ENCODE data around the gene ZNF511. TPM values are rescaled to one million over a fixed set of nuclear protein-coding genes. Genes with fewer than 3 reads are reported as not detected.

ZNF511 gene
- total and polyA plus RNA-seq, 9 of the 15 experiments (the other 6 are each of a cell fraction or from before 2014, with no cell fraction given) = 0.61 to 69.3 (median 40.1) TPM

DNA sequence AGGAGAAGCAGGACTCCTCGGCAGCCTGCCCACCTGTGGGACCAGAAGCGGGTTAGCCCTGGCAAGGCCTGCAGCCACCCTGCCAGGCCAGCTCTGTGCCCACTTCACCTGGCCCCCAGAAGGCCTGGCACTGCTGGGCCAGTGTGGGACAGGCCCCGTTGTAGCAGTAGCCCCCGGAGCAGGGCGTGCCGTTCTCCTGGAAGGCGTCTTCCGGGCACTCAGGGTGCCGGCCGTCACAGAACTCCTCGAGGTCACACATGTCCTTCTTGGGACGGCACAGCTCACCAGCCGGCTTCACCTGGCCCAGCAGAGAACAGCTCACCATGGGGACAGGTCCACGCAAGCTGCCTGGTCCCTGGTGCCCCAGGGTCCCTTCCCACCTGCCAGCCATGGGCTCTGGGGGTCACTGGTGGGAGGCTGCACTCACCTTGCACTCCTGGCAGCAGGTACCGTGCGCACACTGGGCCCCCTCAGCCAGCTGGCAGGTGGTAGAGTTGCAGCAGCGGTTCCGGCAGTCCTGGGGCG, 37.9 kb upstream of the ZNF511 start:
- POLR2A ChIA-PET = interaction anchor here (1.3 kb wide), 1 partner anchor 8 kb away, joined by 4 read pairs; no protein-coding TSS in a partner anchor
- TF ChIP-seq SMAD4 (CRISPR knock-in tag; conservative IDR thresholded peaks at IDR 0.05) = no peak
- no peak for TF ChIP-seq MAFG (tag; conservative IDR thresholded peaks at IDR 0.05)
- no peak for TF ChIP-seq DIDO1 (tag; IDR thresholded peaks at IDR 0.05; ENCODE audit: low read depth)
- TF ChIP-seq, protein P1, sequence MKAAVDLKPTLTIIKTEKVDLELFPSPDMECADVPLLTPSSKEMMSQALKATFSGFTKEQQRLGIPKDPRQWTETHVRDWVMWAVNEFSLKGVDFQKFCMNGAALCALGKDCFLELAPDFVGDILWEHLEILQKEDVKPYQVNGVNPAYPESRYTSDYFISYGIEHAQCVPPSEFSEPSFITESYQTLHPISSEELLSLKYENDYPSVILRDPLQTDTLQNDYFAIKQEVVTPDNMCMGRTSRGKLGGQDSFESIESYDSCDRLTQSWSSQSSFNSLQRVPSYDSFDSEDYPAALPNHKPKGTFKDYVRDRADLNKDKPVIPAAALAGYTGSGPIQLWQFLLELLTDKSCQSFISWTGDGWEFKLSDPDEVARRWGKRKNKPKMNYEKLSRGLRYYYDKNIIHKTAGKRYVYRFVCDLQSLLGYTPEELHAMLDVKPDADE (conservative IDR thresholded peaks at IDR 0.05; ENCODE audit: control insufficient read depth, low read depth, low read length) = no peak
- TF ChIP-seq E2F3 (CRISPR knock-in tag; IDR thresholded peaks at IDR 0.05) = no peak
- TF ChIP-seq L3MBTL2 (IDR thresholded peaks at IDR 0.05) = no peak
- no peak for TF ChIP-seq ZNF212 (CRISPR knock-in tag; IDR thresholded peaks at IDR 0.05)
- TF ChIP-seq, protein P2, sequence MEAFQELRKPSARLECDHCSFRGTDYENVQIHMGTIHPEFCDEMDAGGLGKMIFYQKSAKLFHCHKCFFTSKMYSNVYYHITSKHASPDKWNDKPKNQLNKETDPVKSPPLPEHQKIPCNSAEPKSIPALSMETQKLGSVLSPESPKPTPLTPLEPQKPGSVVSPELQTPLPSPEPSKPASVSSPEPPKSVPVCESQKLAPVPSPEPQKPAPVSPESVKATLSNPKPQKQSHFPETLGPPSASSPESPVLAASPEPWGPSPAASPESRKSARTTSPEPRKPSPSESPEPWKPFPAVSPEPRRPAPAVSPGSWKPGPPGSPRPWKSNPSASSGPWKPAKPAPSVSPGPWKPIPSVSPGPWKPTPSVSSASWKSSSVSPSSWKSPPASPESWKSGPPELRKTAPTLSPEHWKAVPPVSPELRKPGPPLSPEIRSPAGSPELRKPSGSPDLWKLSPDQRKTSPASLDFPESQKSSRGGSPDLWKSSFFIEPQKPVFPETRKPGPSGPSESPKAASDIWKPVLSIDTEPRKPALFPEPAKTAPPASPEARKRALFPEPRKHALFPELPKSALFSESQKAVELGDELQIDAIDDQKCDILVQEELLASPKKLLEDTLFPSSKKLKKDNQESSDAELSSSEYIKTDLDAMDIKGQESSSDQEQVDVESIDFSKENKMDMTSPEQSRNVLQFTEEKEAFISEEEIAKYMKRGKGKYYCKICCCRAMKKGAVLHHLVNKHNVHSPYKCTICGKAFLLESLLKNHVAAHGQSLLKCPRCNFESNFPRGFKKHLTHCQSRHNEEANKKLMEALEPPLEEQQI (IDR thresholded peaks at IDR 0.05) = no peak
- TF ChIP-seq SUPT5H (IDR thresholded peaks at IDR 0.05) = no peak
- no peak for TF ChIP-seq ZNF239 (CRISPR knock-in tag; IDR thresholded peaks at IDR 0.05)
- no peak for TF ChIP-seq HEY1 (CRISPR knock-in tag; IDR thresholded peaks at IDR 0.05; ENCODE audit: borderline replicate concordance)

More for the DNA sequence above, 37.9 kb upstream of the ZNF511 start:
- no TSS peak for BruUV-seq (replicated peaks)
- Histone ChIP-seq H2AFZ (ENCODE audit: low read depth, low read length) (no peak overlapping the region), H3K36me3 (ENCODE audit: control insufficient read depth, insufficient read depth, low read length) (no peaks in the 10 kb centered on the region), H3K27ac (ENCODE audit: extremely low read depth, low read depth, low read length) (no peak overlapping the region), H3K27me3 (ENCODE audit: control insufficient read depth in 2 of 2, insufficient read depth in 2 of 2, low read length in 2 of 2) (no peaks in the 10 kb centered on the region), H3K4me1 (replicated peaks in 1 of 2; ENCODE audit: control insufficient read depth in 2 of 2, insufficient read depth in 2 of 2, low read length in 2 of 2) (peaks cover 8 to 92% of the 10 kb centered on the region in 2 experiments), H4K20me1 (replicated peaks; ENCODE audit: control insufficient read depth, insufficient read depth, low read length) (no peaks in the 10 kb centered on the region), H3K9me1 (ENCODE audit: control insufficient read depth, insufficient read depth, low read length) (no peaks in the 10 kb centered on the region), H3K9me3 (replicated peaks; ENCODE audit: control insufficient read depth, insufficient read depth, low read depth, low read length) (no peaks in the 10 kb centered on the region), H3K4me3 (no peak overlapping the region), H3K4me2 (ENCODE audit: insufficient read depth, low read length) (no peak overlapping the region), H3K9ac (ENCODE audit: insufficient read depth in 1 of 2, low read depth in 2 of 2, low read length in 2 of 2) (no peak overlapping the region), H3K79me2 (ENCODE audit: control insufficient read depth, insufficient read depth, low read length) (no peaks in the 10 kb centered on the region)
- no peak for FAIRE-seq
- in situ Hi-C loops (cut with MboI) = no loop called here
- 100% methylated on average over 4 of the region's 19 CpGs for WGBS (ENCODE audit: insufficient coverage, low coverage, missing lambda C conversion rate)
- intact Hi-C loops (cut with micrococcal nuclease) = no loop called here
- no peak for DNase-seq (ENCODE audit: extremely low read depth in 1 of 4, low spot score in 3 of 4)
- CTCF ChIA-PET (ENCODE audit: low intra/inter-chr PET ratio) = no interaction called here
- ATAC-seq = no peak

Data from K562 (cell line).